ENCODE data around the gene LMX1A.

LMX1A gene

GRCh38 chr1:165265196-165265838, 91.2 kb downstream of the LMX1A start:
- DNase-seq (ENCODE audit: low read depth), result no peak

- DNase-seq (ENCODE audit: low read depth), result no peak
Observed at GRCh38 chr1:165259706-165260428, 96.6 kb downstream of the LMX1A start.

- no peak for DNase-seq (ENCODE audit: low read depth)
Observed at GRCh38 chr1:165259236-165259635, 97.3 kb downstream of the LMX1A start.

- DNase-seq (ENCODE audit: low read depth), result peak; percentile 24
Observed at GRCh38 chr1:165257969-165258459, 98.5 kb downstream of the LMX1A start.

GRCh38 chr1:165254896-165255625, 101.5 kb downstream of the LMX1A start:
- DNase-seq (ENCODE audit: low read depth), result no peak

- DNase-seq (ENCODE audit: low read depth), result no peak
Observed at GRCh38 chr1:165254376-165254775, 102.1 kb downstream of the LMX1A start.

- DNase-seq (ENCODE audit: low read depth), result no peak
Observed at GRCh38 chr1:165253818-165254254, 102.7 kb downstream of the LMX1A start.

GRCh38 chr1:165248969-165249571, 107.4 kb downstream of the LMX1A start:
- DNase-seq (ENCODE audit: low read depth), result no peak

- DNase-seq (ENCODE audit: low read depth), result no peak
Observed at GRCh38 chr1:165241952-165242351, 114.6 kb downstream of the LMX1A start.

- no peak for DNase-seq (ENCODE audit: low read depth)
Observed at GRCh38 chr1:165241321-165241720, 115.2 kb downstream of the LMX1A start.

- DNase-seq (ENCODE audit: low read depth), result no peak
Observed at GRCh38 chr1:165240492-165240891, 116.0 kb downstream of the LMX1A start.

- DNase-seq (ENCODE audit: low read depth), result no peak
Observed at GRCh38 chr1:165239873-165240272, 116.6 kb downstream of the LMX1A start.

GRCh38 chr1:165235777-165236291, 120.7 kb downstream of the LMX1A start:
- DNase-seq (ENCODE audit: low read depth), result no peak

- no peak for DNase-seq (ENCODE audit: low read depth)
Observed at GRCh38 chr1:165235155-165235776, 121.2 kb downstream of the LMX1A start.

GRCh38 chr1:165234149-165234548, 122.4 kb downstream of the LMX1A start:
- no peak for DNase-seq (ENCODE audit: low read depth)

- DNase-seq (ENCODE audit: low read depth), result no peak
Observed at GRCh38 chr1:165228676-165229075, 127.8 kb downstream of the LMX1A start.

GRCh38 chr1:165228111-165228655, 128.3 kb downstream of the LMX1A start:
- no peak for DNase-seq (ENCODE audit: low read depth)

- DNase-seq (ENCODE audit: low read depth), result no peak
Observed at GRCh38 chr1:165226326-165226725, 130.2 kb downstream of the LMX1A start.

- DNase-seq (ENCODE audit: low read depth), result no peak
Observed at GRCh38 chr1:165225650-165226049, 130.9 kb downstream of the LMX1A start.

- no peak for DNase-seq (ENCODE audit: low read depth)
Observed at GRCh38 chr1:165225062-165225461, 131.5 kb downstream of the LMX1A start.

GRCh38 chr1:165224504-165224903, 132.0 kb downstream of the LMX1A start:
- no peak for DNase-seq (ENCODE audit: low read depth)

Measured in GM04504 (cell line).